SK-N-MC (cell line): Measurements from ENCODE around the gene ITPRIP.

Experiments used
- DNase-seq: peaks from one replicate; pipeline ENCODE4 v3.0.0-alpha.2; 2011; ENCODE audit warnings: low read depth, low spot score
- H3K27ac ChIP-seq: fragments of 200-600 bp; sonication (generic); 2 replicates; pipeline ENCODE4 v1.5.1; 2016; ENCODE audit warnings: mixed run types
- H3K36me3 ChIP-seq: fragments of 200-600 bp; sonication (generic); 2 replicates; pipeline ENCODE4 v1.6.1; 2017; ENCODE audit warnings: antibody characterized with exemption, low read length, mixed read lengths; ENCODE audit not compliant: insufficient read depth
- H3K4me3 ChIP-seq: fragments of 200-600 bp; sonication (generic); 2 replicates; pipeline ENCODE4 v1.5.1; 2016
- H3K9ac ChIP-seq: fragments of 200-600 bp; sonication (generic); 2 replicates; pipeline ENCODE4 v1.8.0; 2017; ENCODE audit warnings: mixed run types, mixed read lengths; ENCODE audit not compliant: insufficient read length
- H3K9me3 ChIP-seq: fragments of 200-600 bp; sonication (generic); 2 replicates; pipeline ENCODE4 v1.6.1; 2017; ENCODE audit warnings: low read depth, mild to moderate bottlenecking, antibody characterized with exemption, low read length, moderate library complexity, mixed read lengths
- EZH2 ChIP-seq: fragments of 200-600 bp; sonication (generic); IDR thresholded peaks from one replicate; pipeline ENCODE4 v1.6.1; 2017; ENCODE audit warnings: antibody characterized with exemption
- FOXP2 ChIP-seq: optimal IDR thresholded peaks from 2 replicates; pipeline ENCODE3; 2011; ENCODE audit warnings: mild to moderate bottlenecking, moderate library complexity; ENCODE audit not compliant: insufficient read depth; ENCODE audit errors: extremely low read length, control extremely low read depth
- POLR2AphosphoS5 ChIP-seq: IDR thresholded peaks from 2 replicates; pipeline ENCODE4 v1.6.1; 2012; ENCODE audit warnings: mild to moderate bottlenecking, low read depth, low read length, borderline replicate concordance

The ITPRIP gene

DNA sequence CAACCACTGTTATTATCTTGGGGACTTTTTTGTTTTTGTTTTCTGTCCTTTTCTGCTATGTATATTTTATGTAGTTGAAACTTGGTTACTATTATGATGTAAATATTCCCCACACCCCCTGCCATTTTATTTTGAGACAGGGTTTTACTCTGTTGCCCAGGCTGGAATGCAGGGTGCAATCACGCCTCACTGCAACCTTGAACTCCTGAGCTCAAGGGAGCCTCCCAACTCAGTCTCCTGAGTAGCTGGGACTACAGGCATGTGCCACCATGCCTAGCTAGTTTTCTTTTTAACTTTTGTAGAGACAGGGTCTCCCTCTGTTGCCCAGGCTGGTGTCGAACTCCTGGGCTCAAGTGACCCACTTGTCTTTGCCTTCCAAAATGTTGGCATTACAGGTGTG is 51.3 kb downstream of the ITPRIP start:
- Histone ChIP-seq H3K27ac (no peak overlapping the region), H3K36me3 (no peaks in the 10 kb centered on the region), H3K9me3 (no peaks in the 10 kb centered on the region), H3K4me3 (no peak overlapping the region), H3K9ac (no peak overlapping the region)
- DNase-seq: no peak
- TF ChIP-seq FOXP2: no peak
- no peak for TF ChIP-seq POLR2AphosphoS5
- no peak for TF ChIP-seq EZH2

DNA sequence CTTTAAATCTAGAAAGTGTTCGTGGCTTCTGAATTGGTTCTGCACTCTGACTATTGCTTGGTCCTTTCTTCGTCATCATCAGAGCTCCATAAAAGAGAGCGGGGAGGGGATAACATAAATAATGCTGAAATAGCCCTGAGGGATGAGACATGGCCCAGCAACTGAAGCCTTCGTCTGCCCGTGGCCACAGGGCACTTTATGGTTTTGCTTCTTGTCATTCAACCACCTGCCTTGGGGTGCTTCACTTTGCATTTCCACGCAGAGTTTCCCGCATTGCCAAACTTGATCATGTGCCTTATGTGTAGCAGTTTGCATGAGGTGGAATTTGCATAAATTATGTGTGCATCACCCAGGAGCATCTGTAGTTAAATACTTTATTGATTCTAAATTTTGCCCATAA is 53.4 kb downstream of the ITPRIP start:
- H3K9ac ChIP-seq: no peak overlapping the region
- H3K9me3 ChIP-seq: no peaks in the 10 kb centered on the region
- no peak overlapping the region for H3K4me3 ChIP-seq
- TF ChIP-seq POLR2AphosphoS5: no peak
- TF ChIP-seq EZH2: no peak
- TF ChIP-seq FOXP2: no peak
- H3K27ac ChIP-seq: no peak overlapping the region
- no peak for DNase-seq
- no peaks in the 10 kb centered on the region for H3K36me3 ChIP-seq

DNA sequence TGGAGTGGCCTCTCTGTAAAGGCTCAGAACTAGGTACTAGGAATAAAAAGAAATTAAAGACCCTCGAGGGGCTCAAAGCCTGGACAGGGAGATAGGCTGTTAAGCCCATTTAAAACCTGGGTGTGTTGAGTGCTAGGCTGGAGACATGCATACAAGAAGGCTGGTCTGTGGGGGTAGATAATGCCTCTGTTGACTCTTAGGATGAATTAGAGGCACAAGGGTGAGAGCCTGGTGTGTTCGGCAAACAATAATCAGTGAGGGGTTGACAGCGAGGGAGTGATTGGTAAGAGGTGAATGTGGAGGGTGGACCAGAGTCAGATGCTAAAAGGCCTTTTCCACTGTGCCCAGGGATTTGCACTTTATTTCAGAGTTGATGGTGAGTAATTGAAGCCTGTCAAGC is 56.6 kb downstream of the ITPRIP start:
- Histone ChIP-seq H3K4me3 (no peak overlapping the region), H3K9me3 (no peaks in the 10 kb centered on the region), H3K9ac (no peak overlapping the region), H3K36me3 (no peaks in the 10 kb centered on the region), H3K27ac (no peak overlapping the region)
- TF ChIP-seq POLR2AphosphoS5 (no peak), EZH2 (no peak), FOXP2 (no peak)
- DNase-seq: no peak

DNA sequence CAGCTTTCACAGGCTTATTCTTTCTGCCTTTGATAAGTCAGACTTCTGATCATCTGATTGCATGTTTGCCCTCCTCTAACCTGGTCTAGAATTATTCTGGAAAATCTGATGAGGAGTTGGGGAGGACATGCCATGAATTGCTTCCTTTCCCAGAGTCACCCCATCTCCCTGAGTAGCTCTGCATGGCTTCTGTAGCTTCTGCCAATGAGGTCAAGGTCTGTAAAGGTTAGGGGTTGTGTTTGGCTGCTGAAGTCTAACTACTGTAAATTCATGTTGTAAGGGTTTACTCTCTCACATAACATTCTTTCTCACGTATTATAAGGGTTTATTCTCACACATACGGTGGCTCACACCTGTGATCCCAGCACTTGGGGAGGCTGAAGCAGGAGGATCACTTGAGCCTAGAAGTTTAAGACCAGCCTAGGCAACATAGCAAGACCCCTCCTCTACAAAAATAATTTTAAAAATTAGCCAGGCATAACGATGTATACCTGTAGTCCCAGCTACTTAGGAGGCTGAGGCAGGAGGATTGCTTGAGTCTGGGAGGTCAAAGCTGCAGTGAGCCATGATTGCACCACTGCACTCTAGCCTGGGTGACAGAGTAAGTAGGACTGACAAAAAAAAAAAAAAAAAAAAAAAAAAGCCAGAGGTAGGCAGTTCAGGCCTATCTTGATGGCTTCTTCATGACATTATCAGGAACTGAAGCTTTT is 58.6 kb downstream of the ITPRIP start:
- Histone ChIP-seq H3K36me3 (no peaks in the 10 kb centered on the region), H3K9me3 (no peaks in the 10 kb centered on the region), H3K9ac (no peak overlapping the region), H3K27ac (no peak overlapping the region), H3K4me3 (no peak overlapping the region)
- no peak for TF ChIP-seq EZH2
- DNase-seq: no peak

DNA sequence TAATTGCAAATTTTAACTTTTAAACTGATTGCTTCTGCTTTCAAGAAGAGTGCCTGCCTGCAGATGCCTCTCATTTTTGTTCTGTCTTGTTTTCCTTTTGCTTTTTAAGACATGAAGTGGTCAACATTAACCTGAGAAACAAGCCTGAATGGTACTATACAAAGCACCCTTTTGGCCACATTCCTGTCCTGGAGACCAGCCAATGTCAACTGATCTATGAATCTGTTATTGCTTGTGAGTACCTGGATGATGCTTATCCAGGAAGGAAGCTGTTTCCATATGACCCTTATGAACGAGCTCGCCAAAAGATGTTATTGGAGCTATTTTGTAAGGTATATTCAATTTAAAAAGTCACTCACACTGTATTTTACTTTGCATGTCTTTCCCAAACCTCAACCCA is 60.5 kb downstream of the ITPRIP start:
- no peak for TF ChIP-seq EZH2
- no peak for TF ChIP-seq FOXP2
- no peak for TF ChIP-seq POLR2AphosphoS5
- Histone ChIP-seq H3K4me3 (no peak overlapping the region), H3K9me3 (no peaks in the 10 kb centered on the region), H3K27ac (no peak overlapping the region), H3K36me3 (no peaks in the 10 kb centered on the region), H3K9ac (no peak overlapping the region)
- no peak for DNase-seq

DNA sequence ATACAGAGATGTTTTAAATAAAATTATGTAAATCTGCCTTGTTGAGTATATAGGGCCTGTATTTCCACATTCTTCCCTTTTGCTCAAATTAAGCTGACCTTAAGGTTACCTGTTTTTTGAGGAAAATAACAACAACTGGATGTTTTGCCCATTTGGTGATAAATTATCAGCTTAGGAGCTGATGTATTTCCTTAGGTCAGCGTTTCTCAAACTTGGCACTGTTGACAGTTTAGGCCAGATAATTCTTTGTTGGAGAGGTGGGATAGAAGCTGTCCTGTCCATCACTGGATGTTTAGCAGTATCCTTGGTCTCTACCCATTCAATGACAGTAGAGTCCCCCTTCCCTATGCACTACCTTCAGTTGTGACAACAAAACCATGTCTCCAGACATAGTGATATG is 62.1 kb downstream of the ITPRIP start:
- H3K9me3 ChIP-seq: no peaks in the 10 kb centered on the region
- no peak overlapping the region for H3K4me3 ChIP-seq
- no peak overlapping the region for H3K9ac ChIP-seq
- no peak overlapping the region for H3K27ac ChIP-seq
- no peaks in the 10 kb centered on the region for H3K36me3 ChIP-seq
- no peak for DNase-seq
- TF ChIP-seq POLR2AphosphoS5 (no peak), FOXP2 (no peak), EZH2 (no peak)

DNA sequence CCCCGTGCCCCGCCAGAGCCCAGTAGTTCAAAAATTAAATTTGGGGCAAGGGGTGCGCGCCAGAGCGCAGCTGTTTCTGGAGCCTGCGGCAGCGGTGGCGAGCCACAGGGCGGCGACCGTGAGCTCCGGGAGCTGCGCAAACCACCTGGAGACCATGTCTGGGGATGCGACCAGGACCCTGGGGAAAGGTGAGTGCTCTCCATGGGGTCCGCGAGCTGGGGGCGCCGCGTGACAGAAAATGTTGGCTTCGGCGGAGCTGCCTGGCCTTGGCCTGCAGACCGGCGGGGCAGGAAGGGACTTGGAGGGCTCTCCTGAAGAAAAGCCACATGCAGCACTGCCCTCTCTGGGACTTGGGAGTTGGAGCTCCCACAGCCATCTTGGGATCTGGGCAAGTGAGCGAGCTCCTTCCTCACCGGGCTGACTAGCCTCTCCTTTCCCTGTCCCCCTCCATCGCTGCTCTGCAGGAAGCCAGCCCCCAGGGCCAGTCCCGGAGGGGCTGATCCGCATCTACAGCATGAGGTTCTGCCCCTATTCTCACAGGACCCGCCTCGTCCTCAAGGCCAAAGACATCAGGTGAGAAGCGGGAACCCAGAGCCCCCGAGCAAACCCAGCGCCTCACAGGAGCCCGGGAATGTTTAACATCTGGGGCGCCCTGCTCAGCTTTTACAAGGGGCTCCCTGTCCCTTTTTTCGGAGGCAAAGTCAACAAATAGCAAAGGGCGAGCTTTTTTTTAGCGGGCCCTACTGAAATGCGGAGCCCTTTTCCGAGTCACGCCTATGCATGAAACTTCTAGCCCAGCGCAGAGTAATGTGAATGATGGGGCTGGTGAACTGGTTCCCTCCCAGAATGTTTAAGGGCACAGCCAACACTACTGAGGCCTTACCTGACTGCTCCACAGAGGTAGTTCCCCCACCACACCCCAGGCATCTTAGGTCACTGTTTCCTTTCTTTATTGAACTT is 63.2 kb downstream of the ITPRIP start:
- no peak for DNase-seq
- Histone ChIP-seq H3K36me3 (no peaks in the 10 kb centered on the region), H3K9ac (no peak overlapping the region), H3K4me3 (no peak overlapping the region), H3K27ac (no peak overlapping the region), H3K9me3 (no peaks in the 10 kb centered on the region)
- TF ChIP-seq POLR2AphosphoS5: no peak
- no peak for TF ChIP-seq FOXP2
- TF ChIP-seq EZH2: no peak

DNA sequence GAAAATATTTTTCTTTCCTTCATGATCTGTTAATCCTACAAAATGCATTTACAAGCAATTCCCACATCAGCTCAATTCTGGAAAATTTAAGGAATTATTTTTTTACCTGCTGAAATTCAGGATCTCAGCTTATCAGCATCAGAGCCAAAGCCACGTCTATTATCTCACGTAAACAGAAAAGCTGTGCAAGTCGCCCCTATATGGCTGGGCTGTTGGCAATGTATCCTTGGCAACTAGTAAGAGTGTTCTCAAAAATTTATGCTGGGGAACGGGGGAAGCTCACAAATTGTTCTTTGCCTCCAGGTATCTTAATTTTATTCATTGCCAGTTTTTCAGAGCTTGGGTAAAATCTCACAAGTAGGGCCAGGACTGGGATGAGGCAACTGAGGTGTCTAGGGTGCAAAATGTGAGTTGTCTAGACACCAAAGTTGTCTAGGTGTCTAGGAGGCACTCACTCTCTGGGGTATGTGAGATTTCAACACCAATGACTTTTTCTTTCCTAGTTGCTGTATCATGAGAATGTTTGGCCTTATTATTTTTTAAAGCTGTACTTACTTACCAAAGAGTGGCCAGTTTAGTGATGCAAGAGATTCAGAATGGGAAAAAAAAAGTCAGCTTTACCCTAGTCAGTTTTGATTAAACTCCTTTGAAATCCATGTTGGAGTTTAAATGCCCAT is 64.2 kb downstream of the ITPRIP start:
- no peaks in the 10 kb centered on the region for H3K36me3 ChIP-seq
- H3K9ac ChIP-seq: no peak overlapping the region
- H3K27ac ChIP-seq: no peak overlapping the region
- TF ChIP-seq EZH2 (no peak), FOXP2 (no peak), POLR2AphosphoS5 (no peak)
- H3K9me3 ChIP-seq: no peaks in the 10 kb centered on the region
- no peak for DNase-seq
- H3K4me3 ChIP-seq: no peak overlapping the region
